Measurements from ENCODE around the gene CCDC33. TPM values are rescaled to one million over a fixed set of nuclear protein-coding genes. Genes with fewer than 3 reads are reported as not detected.

Gene CCDC33
- total RNA-seq, 1 donor from 2014 or later: not detected

DNA sequence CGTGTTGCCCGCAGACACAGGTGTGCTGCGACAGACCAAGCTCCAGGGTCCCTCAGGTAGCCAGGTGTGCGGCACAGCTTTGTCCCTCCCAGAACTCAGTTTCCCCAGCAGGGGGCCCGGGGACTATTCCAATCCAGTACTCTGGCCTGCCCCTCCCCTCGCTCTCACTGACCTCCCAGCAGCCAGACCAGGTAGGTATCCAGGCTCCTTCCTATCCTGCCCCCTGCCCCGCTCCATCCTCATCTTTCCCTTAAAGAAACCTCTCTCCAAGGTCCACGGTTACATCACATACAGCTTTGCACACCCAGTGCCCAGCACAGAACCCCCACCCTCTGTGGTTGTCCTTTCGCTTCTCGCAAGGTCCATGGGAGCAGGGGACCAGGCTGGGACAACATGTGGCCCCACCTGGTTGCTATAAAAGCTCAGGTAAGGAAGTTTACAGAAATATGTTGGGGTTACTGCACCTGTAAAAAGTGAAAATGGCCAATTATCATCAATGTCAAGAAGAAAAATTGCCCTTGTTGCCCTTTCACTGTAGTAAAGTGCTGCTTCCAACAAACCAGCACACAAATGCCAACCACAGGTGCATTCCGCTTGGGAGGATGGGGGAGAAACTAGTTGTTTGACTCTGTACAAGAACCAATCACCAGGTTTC, 138.6 kb downstream of the CCDC33 start:
- H3K4me1 Mint-ChIP-seq (ENCODE audit: low read depth): peaks cover 13% of the 10 kb centered on the region
- no peak for DNase-seq (ENCODE audit: low spot score)
- H3K4me3 Mint-ChIP-seq (ENCODE audit: unreplicated experiment): peak overlapping the region; percentile 79
- peaks cover 15% of the 10 kb centered on the region for H3K27me3 Mint-ChIP-seq (ENCODE audit: low read depth)
- no peaks in the 10 kb centered on the region for H3K36me3 Mint-ChIP-seq (ENCODE audit: low read depth)
- TF ChIP-seq, protein P1, sequence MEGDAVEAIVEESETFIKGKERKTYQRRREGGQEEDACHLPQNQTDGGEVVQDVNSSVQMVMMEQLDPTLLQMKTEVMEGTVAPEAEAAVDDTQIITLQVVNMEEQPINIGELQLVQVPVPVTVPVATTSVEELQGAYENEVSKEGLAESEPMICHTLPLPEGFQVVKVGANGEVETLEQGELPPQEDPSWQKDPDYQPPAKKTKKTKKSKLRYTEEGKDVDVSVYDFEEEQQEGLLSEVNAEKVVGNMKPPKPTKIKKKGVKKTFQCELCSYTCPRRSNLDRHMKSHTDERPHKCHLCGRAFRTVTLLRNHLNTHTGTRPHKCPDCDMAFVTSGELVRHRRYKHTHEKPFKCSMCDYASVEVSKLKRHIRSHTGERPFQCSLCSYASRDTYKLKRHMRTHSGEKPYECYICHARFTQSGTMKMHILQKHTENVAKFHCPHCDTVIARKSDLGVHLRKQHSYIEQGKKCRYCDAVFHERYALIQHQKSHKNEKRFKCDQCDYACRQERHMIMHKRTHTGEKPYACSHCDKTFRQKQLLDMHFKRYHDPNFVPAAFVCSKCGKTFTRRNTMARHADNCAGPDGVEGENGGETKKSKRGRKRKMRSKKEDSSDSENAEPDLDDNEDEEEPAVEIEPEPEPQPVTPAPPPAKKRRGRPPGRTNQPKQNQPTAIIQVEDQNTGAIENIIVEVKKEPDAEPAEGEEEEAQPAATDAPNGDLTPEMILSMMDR (IDR thresholded peaks at IDR 0.05): no peak
- no peak overlapping the region for H3K27ac Mint-ChIP-seq (ENCODE audit: unreplicated experiment)
- no peaks in the 10 kb centered on the region for H3K9me3 Mint-ChIP-seq (ENCODE audit: low read depth)

DNA sequence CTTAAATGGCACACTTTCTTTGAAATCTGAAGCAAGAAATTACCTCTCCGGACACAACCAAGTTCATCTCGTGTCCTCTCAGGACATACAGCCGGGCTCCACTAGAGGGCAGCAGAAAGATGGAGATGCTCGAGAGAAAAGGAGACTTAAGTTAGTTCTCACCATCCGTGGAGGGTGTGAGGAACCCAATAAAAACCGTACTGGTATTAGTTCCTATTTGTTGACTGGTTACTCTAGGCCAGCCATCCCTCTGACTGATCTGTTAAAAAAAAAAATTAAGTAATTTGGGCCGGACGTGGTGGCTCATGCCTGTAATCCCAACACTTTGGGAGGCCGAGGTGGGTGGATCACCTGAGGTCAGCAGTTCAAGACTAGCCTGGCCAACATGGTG, 139.2 kb downstream of the CCDC33 start:
- DNase-seq (ENCODE audit: low spot score): no peak
- no peak overlapping the region for H3K4me3 Mint-ChIP-seq (ENCODE audit: unreplicated experiment)
- TF ChIP-seq, protein P1 (IDR thresholded peaks at IDR 0.05): peak; percentile 88
- H3K27ac Mint-ChIP-seq (ENCODE audit: unreplicated experiment): no peak overlapping the region
- peaks cover 12% of the 10 kb centered on the region for H3K27me3 Mint-ChIP-seq (ENCODE audit: low read depth)
- no peaks in the 10 kb centered on the region for H3K36me3 Mint-ChIP-seq (ENCODE audit: low read depth)
- H3K4me1 Mint-ChIP-seq (ENCODE audit: low read depth): peaks cover 13% of the 10 kb centered on the region
- H3K9me3 Mint-ChIP-seq (ENCODE audit: low read depth): no peaks in the 10 kb centered on the region

DNA sequence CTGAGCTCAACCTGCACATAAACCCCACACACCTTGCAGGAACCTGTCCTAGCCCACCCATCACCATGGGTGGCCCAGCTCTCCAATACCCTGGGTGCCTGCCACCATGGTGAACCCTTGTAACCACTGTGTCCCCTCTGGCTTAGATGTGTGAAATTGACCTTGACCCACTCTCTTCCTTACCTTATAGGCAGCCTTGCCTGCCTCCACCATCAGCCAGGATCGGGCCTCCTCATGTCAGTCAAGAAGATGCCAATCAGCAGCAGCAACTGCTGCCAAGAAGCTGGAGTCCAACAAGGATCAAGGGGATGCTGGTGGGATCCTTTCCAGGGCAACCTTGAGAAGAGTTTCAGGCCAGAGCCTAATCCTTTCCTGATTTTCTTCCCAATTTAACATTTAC, 140.1 kb downstream of the CCDC33 start:
- H3K27ac Mint-ChIP-seq (ENCODE audit: unreplicated experiment): no peak overlapping the region
- TF ChIP-seq, protein P1 (IDR thresholded peaks at IDR 0.05): no peak
- no peak overlapping the region for H3K4me3 Mint-ChIP-seq (ENCODE audit: unreplicated experiment)
- peaks cover 13% of the 10 kb centered on the region for H3K4me1 Mint-ChIP-seq (ENCODE audit: low read depth)
- no peaks in the 10 kb centered on the region for H3K9me3 Mint-ChIP-seq (ENCODE audit: low read depth)
- peaks cover 10% of the 10 kb centered on the region for H3K27me3 Mint-ChIP-seq (ENCODE audit: low read depth)
- no peaks in the 10 kb centered on the region for H3K36me3 Mint-ChIP-seq (ENCODE audit: low read depth)
- no peak for DNase-seq (ENCODE audit: low spot score)

DNA sequence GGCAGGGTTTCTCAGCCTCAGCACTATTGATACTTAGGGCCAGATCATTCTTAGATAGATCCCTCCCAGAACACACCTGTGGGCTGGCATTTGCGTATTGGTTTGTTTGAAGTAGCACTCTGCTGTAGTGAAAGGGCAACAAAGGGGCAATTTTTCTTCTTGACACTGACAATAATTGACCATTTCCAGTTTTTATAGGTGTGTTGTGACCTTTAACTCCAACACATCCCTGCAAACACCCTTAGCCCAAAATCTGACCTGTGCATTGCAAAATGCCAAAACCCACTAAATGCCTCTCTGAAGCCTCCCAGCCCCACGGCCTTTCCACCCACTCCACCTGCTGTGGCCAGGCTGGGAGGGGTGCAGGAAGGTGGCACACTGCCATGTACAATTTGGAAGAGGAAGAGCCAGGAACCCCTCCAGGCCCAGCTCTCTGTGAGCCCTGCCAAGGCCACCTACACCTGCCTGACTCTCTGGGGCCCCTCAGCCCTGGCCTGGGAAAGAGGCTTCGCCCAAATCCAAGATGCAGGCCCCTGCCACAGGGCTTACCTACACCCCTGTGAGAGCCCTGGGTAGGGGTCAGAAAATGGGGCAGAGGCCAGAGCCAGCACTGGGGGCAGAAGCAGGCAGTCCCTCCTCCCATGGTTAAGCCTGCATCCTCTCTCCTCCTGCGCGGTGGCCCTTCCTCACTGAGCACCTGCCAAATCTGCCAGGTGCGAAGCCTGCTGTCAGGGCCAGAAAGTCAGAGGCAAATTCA, 140.9 kb downstream of the CCDC33 start:
- Mint-ChIP-seq H3K4me1 (ENCODE audit: low read depth) (peaks cover 13% of the 10 kb centered on the region), H3K4me3 (ENCODE audit: unreplicated experiment) (no peak overlapping the region), H3K27me3 (ENCODE audit: low read depth) (peaks cover 5% of the 10 kb centered on the region), H3K9me3 (ENCODE audit: low read depth) (no peaks in the 10 kb centered on the region), H3K27ac (ENCODE audit: unreplicated experiment) (no peak overlapping the region), H3K36me3 (ENCODE audit: low read depth) (no peaks in the 10 kb centered on the region)
- TF ChIP-seq, protein P1 (IDR thresholded peaks at IDR 0.05): no peak
- no peak for DNase-seq (ENCODE audit: low spot score)

DNA sequence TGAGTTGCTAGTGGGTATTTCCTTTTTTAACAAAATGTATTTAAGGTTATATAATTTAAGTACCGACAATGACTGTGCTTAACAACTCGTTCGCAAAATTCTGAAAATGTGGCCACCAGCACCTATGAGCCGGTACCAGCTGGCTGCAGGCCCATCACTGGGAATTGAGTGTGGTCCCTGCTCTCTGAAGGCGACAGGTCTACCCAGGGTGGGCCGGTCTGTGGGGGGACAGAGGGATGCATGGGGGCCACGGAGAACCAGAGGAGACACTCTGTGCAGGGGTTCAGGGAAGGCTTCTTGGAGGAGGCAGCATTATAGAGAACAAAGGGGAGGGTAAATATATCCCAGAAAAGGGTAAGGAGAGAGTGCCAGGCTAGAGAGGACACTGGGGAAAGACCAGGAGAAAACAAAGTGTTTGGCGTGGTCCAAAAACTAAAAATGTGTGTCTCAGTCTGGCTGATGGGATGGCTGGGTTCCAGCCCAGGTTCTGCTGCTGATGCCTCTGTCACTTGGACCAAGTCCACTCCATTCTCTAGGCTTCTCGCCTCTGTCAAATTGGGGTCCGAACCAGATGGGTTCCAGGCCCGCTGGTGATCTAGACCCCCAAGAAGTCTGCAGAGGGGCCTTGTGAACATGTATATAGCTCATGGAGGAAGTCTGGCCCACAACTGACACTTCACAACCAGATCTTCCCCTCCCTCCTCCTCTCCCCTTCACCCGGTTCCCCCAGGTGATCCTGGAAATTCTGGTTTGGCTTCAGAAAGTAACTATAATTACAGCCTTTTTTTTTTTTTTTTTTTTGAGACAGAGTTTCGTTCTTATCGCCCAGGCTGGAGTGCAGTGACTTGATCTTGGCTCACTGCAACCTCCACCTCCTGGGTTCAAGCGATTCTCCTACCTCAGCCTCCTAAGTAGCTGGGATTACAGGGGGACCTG, 142.0 kb downstream of the CCDC33 start:
- DNase-seq (ENCODE audit: low spot score): no peak
- Mint-ChIP-seq H3K27ac (ENCODE audit: unreplicated experiment) (no peak overlapping the region), H3K4me3 (ENCODE audit: unreplicated experiment) (no peak overlapping the region), H3K36me3 (ENCODE audit: low read depth) (no peaks in the 10 kb centered on the region), H3K9me3 (ENCODE audit: low read depth) (no peaks in the 10 kb centered on the region), H3K27me3 (ENCODE audit: low read depth) (no peaks in the 10 kb centered on the region), H3K4me1 (ENCODE audit: low read depth) (peaks cover 13% of the 10 kb centered on the region)
- TF ChIP-seq, protein P1 (IDR thresholded peaks at IDR 0.05): no peak

Measured in chondrocyte (in vitro differentiated cells).